A204.1 (cell line): ENCODE measurements around the gene DLST.

Experiments used
- FAIRE-seq: peaks from 2 replicates; lab custom pipeline; 2012; peaks lifted over from hg19 to GRCh38; lab: Jason Lieb, UNC

The DLST gene

GRCh38 chr14:74897642-74898041 is 15.9 kb downstream of the DLST start:
- FAIRE-seq = no peak

- no peak for FAIRE-seq
Observed at GRCh38 chr14:74898083-74898482, 16.4 kb downstream of the DLST start.

GRCh38 chr14:74898694-74899093 is 17.0 kb downstream of the DLST start:
- no peak for FAIRE-seq

- no peak for FAIRE-seq
Observed at GRCh38 chr14:74902941-74903705, 21.4 kb downstream of the DLST start.

- no peak for FAIRE-seq
Observed at GRCh38 chr14:74904635-74905503, 23.2 kb downstream of the DLST start.

GRCh38 chr14:74905595-74906142 is 24.0 kb downstream of the DLST start:
- no peak for FAIRE-seq

- no peak for FAIRE-seq
Observed at GRCh38 chr14:74906925-74907521, 25.3 kb downstream of the DLST start.

GRCh38 chr14:74907744-74908143 is 26.0 kb downstream of the DLST start:
- FAIRE-seq = no peak

- no peak for FAIRE-seq
Observed at GRCh38 chr14:74908861-74909341, 27.2 kb downstream of the DLST start.

- FAIRE-seq = no peak
Observed at GRCh38 chr14:74909501-74909900, 27.8 kb downstream of the DLST start.

- FAIRE-seq = no peak
Observed at GRCh38 chr14:74909911-74910310, 28.2 kb downstream of the DLST start.

- FAIRE-seq = no peak
Observed at GRCh38 chr14:74910556-74910955, 28.8 kb downstream of the DLST start.

- FAIRE-seq = no peak
Observed at GRCh38 chr14:74911221-74911620, 29.5 kb downstream of the DLST start.

- no peak for FAIRE-seq
Observed at GRCh38 chr14:74911704-74912103, 30.0 kb downstream of the DLST start.

GRCh38 chr14:74912111-74912510 is 30.4 kb downstream of the DLST start:
- FAIRE-seq = no peak

GRCh38 chr14:74912801-74913200 is 31.1 kb downstream of the DLST start:
- FAIRE-seq = no peak

- FAIRE-seq = no peak
Observed at GRCh38 chr14:74913393-74913910, 31.7 kb downstream of the DLST start.

GRCh38 chr14:74913986-74914573 is 32.4 kb downstream of the DLST start:
- FAIRE-seq = no peak

GRCh38 chr14:74915426-74915825 is 33.7 kb downstream of the DLST start:
- FAIRE-seq = no peak

- FAIRE-seq = no peak
Observed at GRCh38 chr14:74915826-74916225, 34.1 kb downstream of the DLST start.

GRCh38 chr14:74917178-74917543 is 35.4 kb downstream of the DLST start:
- FAIRE-seq = no peak

GRCh38 chr14:74917646-74918081 is 35.9 kb downstream of the DLST start:
- FAIRE-seq = no peak
